ENCODE data around the gene GRPR. TPM values are rescaled to one million over a fixed set of nuclear protein-coding genes. Genes with fewer than 3 reads are reported as not detected.

The GRPR gene
- total RNA-seq (2022; extraction: Qiagen RNA extraction; ENCODE audit: low read depth) = 0.06 to 0.14 TPM (median 0.07 TPM) in 4 of 5 replicates, not detected in the other

GRCh38 chrX:16123222-16123786 is at the start of gene GRPR:
TSS of gene GRPR (plus strand) at chrX:16123565. CDS start at chrX:16123954, 389 bp downstream.

GRCh38 chrX:16167181-16167580 is 43.8 kb downstream of the GRPR start, which contains the start of gene MAGEB17:
TSS of gene MAGEB17 (plus strand) at chrX:16167481. CDS start at chrX:16170383, 2,902 bp downstream.

Other genes starting within 250 kb of the GRPR start
- 0.03 TPM in 1 of 5 replicates, not detected in the others for gene MAGEB17, start 43.9 kb downstream of the GRPR start, total RNA-seq (2022; extraction: Qiagen RNA extraction; ENCODE audit: low read depth)

All from A549 treated with CpdA at 1 μM for 4 hours (cell line).